OCI-LY3 (cell line): ENCODE data around the gene IAPP.

Source experiments
- CTCF ChIP-seq: fragments of 200-600, 300-600 bp; sonication (generic); IDR thresholded peaks from 2 replicates; pipeline ENCODE4 v1.5.1; 2014; ENCODE audit warnings: antibody characterized with exemption, low read length, low read depth
- EZH2phosphoT487 ChIP-seq: fragments of 200-600 bp; shearing (Covaris generic); IDR thresholded peaks from 2 replicates; pipeline ENCODE4 v1.6.1; 2018; ENCODE audit warnings: antibody characterized with exemption, mixed run types, low read depth

GRCh38 chr12:21341769-21342168 lies 30.9 kb upstream of the IAPP start:
- TF ChIP-seq CTCF, result no peak
- no peak for TF ChIP-seq EZH2phosphoT487
